ENCODE measurements around the gene BPI.

DNA sequence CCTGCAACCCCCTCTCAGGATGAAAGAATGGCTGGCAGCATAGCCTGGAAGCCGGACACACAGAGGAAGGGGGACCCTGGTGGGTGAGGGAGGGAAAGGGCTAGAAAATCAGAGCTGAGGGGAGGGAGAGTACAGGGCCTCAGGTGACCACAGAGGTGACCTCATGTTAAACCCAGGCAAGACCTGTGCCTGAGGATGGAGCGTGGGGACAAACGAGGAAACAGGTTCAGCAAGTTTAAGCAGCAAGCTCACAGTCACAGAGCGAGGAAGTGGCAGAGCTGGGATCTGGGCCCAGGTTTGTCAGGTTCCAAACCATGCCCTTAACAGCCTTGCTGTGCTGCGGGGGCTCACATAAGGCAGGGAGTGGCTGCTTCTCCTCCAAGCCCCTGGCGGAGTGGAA is 4.0 kb upstream of the BPI start:
- TF ChIP-seq, protein P1, sequence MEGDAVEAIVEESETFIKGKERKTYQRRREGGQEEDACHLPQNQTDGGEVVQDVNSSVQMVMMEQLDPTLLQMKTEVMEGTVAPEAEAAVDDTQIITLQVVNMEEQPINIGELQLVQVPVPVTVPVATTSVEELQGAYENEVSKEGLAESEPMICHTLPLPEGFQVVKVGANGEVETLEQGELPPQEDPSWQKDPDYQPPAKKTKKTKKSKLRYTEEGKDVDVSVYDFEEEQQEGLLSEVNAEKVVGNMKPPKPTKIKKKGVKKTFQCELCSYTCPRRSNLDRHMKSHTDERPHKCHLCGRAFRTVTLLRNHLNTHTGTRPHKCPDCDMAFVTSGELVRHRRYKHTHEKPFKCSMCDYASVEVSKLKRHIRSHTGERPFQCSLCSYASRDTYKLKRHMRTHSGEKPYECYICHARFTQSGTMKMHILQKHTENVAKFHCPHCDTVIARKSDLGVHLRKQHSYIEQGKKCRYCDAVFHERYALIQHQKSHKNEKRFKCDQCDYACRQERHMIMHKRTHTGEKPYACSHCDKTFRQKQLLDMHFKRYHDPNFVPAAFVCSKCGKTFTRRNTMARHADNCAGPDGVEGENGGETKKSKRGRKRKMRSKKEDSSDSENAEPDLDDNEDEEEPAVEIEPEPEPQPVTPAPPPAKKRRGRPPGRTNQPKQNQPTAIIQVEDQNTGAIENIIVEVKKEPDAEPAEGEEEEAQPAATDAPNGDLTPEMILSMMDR (IDR thresholded peaks at IDR 0.05): no peak
- no peak for TF ChIP-seq POLR2A (IDR thresholded peaks at IDR 0.05)
- no peak for TF ChIP-seq POLR2AphosphoS5 (IDR thresholded peaks at IDR 0.05)
